SK-MEL-5 (cell line): ENCODE measurements around the gene PHF1. TPM values are rescaled to one million over a fixed set of nuclear protein-coding genes. Genes with fewer than 3 reads are reported as not detected.
"Not testable (repeated sequence)": the region's sequence is repeated elsewhere in the genome, so short reads cannot be mapped to it uniquely, and the experiment has no call there.

Experiments used
- DNase-seq: peaks from one replicate; pipeline ENCODE4 v3.0.0-alpha.2; 2016; ENCODE audit warnings: low read depth, low spot score
- in situ Hi-C: cut with HindIII; loops from 2 replicates; pipeline ENCODE4 v1.10.0; 2016; ENCODE audit warnings: low sequenced_read_pairs, high pct_unique_total_duplicates, low pct_unique_long_range_greater_than_20kb
- total RNA-seq: library from RNA; depleted of rRNA; stranded (reverse); fragments of >200 nt; shearing (Covaris generic); gene quantifications from 2 replicates; pipeline ENCODE4 v1.2.3, GENCODE V29; 2014

Gene PHF1
- total RNA-seq, 1 experiment from 2014 or later: 20.6 TPM

DNA sequence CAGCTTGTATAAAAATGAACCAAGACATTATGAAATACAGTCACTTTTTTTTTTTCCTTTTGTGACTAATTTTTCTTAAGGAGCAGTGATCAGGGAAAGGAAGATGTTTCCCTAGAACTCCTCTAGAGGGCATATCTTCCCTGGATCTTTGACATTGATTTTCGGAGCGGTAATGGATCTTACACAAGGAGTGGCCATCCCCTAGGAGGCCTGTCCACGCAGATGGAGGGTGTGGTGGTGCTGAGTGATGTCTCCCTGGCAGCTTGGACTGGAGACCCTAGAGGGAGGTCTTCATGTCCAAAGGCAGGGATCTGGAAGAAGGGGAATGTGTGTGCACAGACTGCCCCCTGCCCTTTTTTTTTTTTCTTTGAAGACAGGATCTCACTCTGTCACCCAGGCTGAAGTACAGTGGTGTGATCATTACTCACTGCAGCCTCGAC lies 26.2 kb upstream of the PHF1 start:
- in situ Hi-C loops: no loop called here
- peak; percentile 79 for DNase-seq

DNA sequence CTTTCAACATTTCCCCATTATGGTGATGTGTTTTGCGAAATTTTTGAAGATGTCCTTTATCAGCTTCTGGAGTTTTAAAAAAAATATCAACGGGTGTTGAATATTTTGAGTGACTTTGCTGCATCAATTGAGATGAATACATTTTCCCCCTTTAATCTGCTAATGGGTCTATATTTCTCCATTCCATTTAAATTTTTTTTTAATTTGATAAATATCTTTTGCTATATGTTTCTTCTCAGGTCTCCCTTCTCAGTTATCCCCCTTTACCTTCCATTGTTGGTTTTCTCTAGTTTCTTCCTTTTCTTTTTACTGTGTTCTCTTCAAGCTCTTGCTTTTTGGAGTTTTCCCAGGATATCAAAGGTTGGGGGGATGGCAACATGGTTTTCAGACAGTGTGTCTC lies 20.6 kb upstream of the PHF1 start:
- DNase-seq: no peak
- in situ Hi-C loops: no loop called here

DNA sequence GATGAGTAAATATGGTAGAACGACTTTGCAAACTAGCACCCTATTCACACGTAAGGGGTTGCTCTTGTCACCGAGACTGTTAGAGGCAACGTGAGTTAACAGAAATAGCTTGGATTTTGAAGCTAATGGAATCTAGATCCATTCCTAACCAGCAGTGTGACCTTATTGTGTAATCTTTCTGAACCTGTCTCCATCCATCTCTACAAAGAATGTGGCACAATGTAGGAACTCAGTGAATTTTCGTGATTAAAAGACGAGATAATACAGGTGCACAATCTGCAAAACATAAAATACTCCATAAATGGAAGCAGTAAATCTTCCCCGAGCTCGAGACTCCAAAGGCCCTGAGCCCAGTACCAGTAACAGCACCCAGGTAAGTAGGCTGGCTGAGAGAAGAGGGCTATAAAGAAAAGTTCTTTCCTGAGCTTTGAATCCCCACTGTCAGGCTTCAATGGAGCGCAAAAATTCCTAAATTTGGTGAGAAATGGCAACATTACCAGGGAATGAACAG lies 20.0 kb upstream of the PHF1 start:
- in situ Hi-C loops: no loop called here
- DNase-seq: no peak

DNA sequence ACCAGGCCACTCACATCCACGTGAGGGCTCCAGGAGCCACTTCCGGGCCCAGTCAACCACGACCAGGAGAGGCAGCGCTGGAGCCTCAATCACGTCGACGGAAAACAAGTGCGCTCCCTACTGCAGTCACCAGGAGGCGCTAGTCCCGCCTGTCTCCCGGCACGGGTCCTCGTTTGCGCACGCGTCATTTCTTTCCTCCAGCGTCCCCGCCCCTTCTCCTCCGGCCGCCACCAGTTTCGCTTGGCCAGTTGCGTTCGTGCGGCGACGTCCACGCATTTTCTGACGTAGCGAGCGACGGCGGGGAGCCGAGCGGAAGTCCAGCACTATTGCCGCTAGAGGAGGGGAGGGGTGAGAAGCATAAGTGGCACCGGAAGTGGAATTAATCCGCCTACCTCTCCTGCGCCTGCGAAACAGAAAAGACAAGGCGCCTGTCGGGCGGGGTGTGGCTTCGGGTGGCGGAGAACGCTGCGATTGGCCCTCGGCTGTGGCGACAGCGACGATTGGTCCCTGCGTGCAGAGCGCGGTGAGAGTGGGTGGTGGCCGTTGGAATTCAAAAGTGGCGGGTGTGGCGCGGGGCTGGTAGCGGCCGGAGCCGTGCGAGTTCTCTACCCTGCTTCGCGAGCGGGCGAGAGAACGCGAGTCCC lies 19.4 kb upstream of the PHF1 start, which contains the start of gene KIFC1:
Gene KIFC1, plus strand, starts transcription at position 546 of the 644 bp plus-strand sequence. CDS start 163 bp downstream, outside the sequence.
- in situ Hi-C loops: no loop called here
- DNase-seq: peak; percentile 99

DNA sequence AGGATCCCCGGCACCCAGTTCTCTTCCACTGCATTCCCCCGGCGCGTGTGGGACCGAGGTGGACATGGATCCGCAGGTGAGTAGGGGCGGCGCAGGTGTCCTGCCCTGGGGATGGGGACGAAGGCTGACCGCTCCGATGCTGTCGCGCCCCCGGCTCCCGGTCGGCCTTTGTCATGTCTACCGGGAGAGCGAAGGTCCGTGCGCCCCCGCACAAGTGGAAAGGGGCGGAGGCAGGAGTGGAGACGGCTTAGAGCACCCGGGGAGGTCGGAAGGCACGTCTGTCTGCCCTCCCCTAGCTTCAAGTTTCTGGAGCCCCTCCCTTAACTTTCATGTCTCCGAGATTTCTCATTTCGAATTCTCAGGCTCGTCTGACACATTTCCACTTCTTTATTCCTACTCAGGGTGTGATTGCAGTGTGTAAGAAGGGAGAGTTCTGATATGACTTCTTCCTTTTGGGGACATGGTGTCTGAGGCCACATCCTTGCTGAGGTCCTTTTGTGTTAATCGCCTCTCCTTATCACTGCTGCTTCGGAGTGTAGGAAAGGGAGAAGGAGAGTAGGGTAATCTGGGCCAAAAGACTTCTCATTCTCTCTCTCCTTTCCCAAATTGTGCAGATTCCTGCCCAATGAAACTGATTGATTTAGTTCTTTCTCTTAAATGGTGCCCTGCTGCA lies 18.8 kb upstream of the PHF1 start:
- in situ Hi-C loops: no loop called here
- DNase-seq: no peak

DNA sequence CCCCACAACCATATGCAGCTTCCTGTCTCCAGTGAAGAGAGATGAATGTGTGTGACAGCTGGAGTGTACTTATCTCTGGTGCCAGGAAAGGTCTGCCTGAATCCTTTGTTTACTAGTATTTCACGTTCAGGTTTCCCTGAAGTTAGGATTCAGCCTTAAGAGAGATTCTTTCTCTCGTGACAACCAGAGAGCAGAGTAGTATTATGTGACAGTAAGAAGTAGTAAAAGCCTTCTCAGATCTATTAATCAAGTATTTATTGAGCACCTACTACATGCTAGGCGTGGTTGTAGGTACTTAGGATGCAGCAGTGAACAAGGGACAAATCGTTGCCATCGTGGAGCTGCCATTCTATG lies 18.2 kb upstream of the PHF1 start:
- no peak for DNase-seq
- in situ Hi-C loops: no loop called here

DNA sequence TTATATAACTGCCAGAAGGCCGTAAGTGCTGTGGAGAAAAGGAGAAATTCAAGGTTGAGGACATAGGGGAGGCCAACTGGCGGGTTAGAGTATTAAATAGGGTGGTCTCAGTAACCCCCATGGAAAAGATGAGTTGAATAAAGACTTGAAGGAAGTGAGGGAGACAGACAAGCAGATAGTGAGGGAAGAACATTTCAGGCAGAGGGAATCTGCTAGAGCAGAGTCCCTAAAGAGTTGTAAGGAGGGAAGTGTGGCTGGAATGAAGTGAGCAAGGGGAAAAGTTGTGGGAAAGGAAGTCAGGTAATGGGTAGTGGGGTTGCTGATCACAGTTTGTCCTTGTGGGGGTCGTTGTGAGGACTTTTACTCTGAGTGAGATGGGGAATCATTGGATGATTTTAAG lies 17.8 kb upstream of the PHF1 start:
- DNase-seq: no peak
- in situ Hi-C loops: no loop called here

DNA sequence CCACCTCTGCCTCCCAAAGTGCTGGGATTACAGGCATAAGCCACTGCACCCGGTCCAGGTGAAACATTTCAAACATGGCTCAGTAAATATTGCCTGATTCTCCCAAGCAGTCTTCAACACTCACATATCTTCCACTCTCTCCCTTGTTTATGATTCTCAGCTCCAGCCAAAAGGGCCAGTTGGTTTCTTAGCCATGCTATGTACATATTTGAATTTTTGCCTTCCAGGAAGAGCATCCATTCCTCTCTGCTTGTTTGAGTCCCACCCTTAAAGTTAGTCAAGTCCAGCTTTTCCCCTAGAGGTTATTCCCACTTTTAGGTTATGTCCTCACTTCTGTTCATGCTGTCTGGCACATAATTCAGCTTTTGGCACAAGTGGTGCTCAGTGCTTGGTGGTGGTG lies 13.3 kb upstream of the PHF1 start:
- DNase-seq: no peak
- in situ Hi-C loops: no loop called here

DNA sequence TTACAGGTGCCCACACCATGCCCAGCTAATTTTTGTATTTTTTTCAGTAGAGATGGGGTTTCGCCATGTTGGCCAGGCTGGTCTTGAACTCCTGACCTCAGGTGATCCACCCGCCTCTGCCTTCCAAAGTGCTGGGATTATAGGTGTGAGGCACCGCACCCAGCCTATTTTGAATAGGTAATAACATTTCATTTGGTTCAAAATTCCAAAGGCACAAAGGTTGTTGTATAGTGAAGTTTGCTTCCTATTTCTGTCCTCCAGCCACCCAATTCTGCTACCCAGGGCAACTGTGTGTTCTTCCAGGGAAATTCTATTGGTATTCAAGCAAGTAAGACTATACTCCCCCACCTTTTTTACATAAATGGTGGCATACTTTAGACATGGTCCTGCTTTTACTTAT lies 12.2 kb upstream of the PHF1 start:
- DNase-seq, in situ Hi-C loops: not testable (repeated sequence)

DNA sequence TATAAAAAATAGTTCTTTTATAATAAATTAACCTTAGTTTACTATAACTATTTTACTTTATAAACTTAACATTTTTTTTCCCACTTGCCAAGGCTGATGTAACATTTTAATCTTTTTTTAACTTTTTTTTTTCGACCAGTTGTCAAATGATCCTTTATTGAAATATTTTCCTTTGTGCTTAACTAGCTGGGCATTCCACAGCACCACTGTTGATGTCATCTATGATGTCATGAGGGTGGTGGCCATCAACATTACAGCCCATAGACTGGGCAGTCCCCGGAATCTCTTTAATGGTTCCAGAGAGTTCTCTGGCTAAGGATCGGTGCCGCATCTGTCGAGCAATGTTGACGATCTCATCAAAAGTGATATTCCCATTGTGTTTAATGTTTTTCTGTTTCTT lies 10.9 kb upstream of the PHF1 start:
- in situ Hi-C loops: not testable (repeated sequence)

DNA sequence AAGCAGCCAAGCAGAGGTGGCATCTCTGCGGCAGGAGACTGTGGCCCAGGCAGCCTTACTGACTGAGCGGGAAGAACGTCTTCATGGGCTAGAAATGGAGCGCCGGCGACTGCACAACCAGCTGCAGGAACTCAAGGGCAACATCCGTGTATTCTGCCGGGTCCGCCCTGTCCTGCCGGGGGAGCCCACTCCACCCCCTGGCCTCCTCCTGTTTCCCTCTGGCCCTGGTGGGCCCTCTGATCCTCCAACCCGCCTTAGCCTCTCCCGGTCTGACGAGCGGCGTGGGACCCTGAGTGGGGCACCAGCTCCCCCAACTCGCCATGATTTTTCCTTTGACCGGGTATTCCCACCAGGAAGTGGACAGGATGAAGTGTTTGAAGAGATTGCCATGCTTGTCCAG lies 5.9 kb upstream of the PHF1 start:
- in situ Hi-C loops: no loop called here

More for the DNA sequence above, 10.9 kb upstream of the PHF1 start:
- DNase-seq: not testable (repeated sequence)

DNA sequence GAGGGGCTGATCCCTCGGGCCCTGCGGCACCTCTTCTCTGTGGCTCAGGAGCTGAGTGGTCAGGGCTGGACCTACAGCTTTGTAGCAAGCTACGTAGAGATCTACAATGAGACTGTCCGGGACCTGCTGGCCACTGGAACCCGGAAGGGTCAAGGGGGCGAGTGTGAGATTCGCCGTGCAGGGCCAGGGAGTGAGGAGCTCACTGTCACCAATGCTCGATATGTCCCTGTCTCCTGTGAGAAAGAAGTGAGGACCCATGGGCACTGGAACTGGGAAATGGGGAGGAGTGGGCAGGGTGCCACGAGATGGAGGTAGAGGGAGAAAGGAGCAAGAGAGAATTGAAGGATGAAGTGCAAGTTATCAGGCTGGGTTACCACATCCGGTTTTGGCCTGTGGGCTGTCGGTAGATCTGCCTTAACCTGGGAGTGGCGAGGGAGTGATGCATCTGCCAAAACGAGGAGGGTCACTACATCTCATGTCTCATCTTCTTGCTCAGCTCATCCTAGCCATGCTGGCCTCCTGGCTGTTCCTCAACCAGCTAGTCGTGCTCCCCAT lies 5.4 kb upstream of the PHF1 start:
- DNase-seq: no peak
- in situ Hi-C loops: no loop called here

More for the DNA sequence above, 5.9 kb upstream of the PHF1 start:
- DNase-seq: no peak

DNA sequence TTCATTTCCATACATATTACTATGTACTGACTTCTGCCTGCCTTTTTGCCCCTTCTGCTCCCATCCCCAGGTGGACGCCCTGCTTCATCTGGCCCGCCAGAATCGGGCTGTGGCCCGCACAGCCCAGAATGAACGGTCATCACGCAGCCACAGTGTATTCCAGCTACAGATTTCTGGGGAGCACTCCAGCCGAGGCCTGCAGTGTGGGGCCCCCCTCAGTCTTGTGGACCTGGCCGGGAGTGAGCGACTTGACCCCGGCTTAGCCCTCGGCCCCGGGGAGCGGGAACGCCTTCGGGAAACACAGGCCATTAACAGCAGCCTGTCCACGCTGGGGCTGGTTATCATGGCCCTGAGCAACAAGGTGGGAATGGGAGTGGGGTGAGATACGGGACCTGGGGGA lies 4.7 kb upstream of the PHF1 start:
- in situ Hi-C loops: no loop called here
- DNase-seq: no peak

DNA sequence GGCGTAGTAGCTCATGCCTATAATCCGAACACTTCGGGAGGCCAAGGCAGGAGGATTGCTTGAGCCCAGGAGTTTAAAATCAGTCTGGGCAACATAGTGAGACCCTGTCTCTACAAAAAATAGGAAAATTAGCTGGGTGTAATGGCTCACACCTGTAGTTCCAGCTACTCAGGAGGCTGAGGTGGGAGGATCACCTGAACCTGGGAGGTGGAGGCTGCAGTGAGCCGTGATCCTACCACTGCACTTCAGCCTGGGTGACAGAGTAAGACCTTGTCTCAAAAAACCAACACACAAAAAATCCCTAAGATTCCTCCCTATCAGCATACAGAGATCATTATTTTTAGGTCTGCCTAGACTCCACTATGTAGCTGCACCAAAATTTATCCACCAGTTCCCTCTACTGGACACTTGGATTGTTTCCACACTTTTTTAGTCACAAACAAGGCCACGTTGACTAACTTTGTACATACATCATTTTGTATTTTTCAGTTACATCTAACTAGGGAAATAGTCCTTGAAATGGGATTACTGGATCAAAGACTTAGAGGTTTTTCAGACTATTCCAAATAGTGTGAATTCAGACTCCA lies 3.6 kb upstream of the PHF1 start:
- DNase-seq: peak; percentile 67
- in situ Hi-C loops: no loop called here

DNA sequence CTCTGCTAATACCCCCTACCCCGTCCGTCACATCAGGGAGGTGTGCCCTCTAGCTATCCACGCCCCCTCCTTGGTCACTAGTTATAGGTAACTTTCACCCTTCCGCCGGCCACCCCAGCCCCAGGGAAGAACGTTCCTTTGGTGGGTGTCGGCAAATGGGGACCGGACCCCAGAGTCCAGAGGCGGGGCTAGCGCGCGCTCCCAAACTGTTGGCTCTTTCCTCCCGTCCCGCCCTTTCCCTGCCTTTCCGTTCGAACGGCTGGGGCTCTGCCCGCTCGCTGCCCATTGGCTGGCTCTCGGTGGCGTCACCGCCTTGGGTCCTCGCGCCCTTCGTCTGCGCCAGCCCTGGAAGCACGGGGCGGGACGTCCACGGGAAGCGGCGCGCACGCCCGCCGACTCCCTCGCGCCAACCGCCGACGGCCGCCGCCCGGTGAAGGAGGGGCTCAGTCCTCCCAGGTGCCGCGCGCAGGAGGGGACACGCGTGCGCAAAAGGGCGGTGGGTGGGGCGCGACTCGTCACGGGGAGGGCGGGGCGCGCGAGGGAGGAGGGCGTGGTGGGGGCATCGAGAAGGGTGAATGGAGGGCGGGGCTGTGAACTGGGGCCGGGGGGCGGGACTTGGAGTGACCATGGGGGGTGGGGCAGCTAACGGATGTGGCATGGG lies 634 bp upstream of the PHF1 start:
- in situ Hi-C loops: no loop called here
- peak; percentile 96 for DNase-seq

DNA sequence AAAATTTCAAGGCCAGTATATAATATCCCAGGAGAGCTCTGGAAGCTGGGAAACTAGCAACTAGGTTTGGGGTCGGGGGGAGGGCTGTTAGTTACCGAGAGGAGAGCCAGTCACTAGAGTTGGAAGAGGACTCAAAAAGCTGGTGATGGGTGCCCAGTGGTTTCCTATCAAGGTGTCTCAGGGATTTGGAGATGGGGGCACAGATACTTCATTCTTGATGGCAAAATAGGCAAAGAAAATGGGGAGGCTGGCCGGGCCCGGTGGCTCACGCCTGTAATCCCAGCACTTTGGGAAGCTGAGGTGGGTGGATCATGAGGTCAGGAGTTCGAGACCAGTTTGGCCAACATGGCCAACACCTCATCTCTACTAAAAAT lies 805 bp downstream of the PHF1 start:
- in situ Hi-C loops: no loop called here
- DNase-seq: no peak

DNA sequence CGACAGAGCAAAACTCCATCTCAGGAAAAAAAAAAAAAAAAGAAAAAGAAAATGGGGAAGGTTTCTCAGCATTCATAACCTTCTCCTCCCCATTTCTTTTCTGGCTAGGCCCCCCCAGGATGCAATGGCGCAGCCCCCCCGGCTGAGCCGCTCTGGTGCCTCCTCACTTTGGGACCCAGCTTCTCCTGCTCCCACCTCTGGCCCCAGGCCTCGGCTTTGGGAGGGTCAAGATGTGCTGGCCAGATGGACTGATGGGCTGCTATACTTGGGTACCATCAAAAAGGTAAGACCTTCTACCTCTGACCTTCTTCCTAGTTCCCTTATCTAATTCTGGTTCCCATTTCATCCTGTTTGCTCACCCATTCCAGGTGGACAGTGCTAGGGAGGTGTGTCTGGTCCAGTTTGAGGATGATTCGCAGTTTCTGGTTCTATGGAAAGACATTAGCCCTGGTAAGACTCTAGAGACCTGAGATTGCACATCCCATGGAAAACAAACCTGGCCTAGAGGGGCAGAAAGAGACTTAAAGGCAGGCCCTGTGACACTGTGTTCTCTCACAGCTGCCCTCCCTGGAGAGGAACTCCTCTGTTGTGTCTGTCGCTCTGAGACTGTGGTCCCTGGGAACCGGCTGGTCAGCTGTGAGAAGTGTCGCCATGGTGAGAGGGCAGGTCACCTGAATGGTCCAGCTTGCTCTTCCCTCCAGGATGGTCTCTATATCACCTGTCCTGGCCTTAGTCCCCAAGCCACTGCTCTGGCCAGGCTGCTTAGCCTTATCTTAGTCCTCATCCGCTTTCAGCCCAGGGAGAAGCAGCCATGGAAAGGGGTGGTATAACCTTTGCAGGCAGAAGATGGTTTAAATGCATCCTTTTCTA lies 1.6 kb downstream of the PHF1 start:
- in situ Hi-C loops: no loop called here
- no peak for DNase-seq
